ENCODE results near the gene KRT75. TPM values are rescaled to one million over a fixed set of nuclear protein-coding genes. Genes with fewer than 3 reads are reported as not detected.

Gene KRT75
- total RNA-seq, 3 donors from 2014 or later (not counting 1 experiment from before 2014, with no cell fraction given) = not detected

DNA sequence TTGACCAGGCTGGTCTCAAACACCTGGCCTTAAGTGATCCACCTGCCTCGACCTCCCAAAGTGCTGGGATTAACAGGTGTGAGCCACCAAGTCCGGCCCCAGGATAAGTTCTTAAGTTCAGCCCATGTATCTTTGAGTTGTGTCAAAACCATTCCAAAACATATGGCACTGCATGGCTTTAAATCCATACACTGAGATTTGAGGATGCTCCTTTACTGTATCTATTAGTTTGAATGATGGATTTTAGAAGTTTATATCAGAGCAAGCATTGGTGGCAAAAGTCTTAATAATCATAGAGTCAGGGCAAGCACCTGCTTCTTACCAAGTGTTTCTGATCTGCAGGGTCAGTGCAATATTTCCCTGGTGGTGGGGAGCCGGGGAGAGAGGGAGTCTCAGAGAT is 11.7 kb upstream of the KRT75 start:
- peak overlapping the region in 1 of 2 donors; percentile 32 for H3K27ac Mint-ChIP-seq
- H3K4me1 Mint-ChIP-seq = peaks cover 11 to 24% of the 10 kb centered on the region in 2 donors
- DNase-seq = no peak

GRCh38 chr12:52444647-52445595 is 10.8 kb upstream of the KRT75 start:
- H3K4me3 ChIP-seq (ENCODE audit: low read length) = no peak overlapping the region
- Mint-ChIP-seq H3K36me3 (no peaks in the 10 kb centered on the region), H3K9me3 (no peaks in the 10 kb centered on the region), H3K27me3 (ENCODE audit: low read depth in 2 of 2) (peaks cover 24 to 26% of the 10 kb centered on the region in 2 donors), H3K4me3 (no peak overlapping the region), H3K4me1 (peaks cover 11 to 24% of the 10 kb centered on the region in 2 donors), H3K27ac (no peak overlapping the region)
- ATAC-seq (no peak), DNase-seq (no peak)
- intact Hi-C loops (cut with micrococcal nuclease) = no loop called here
- no peaks in the 10 kb centered on the region for H3K9me3 ChIP-seq (ENCODE audit: control insufficient read depth, insufficient read depth, low read length)
- H3K36me3 ChIP-seq (ENCODE audit: control insufficient read depth, insufficient read depth, low read length) = no peaks in the 10 kb centered on the region
- no peak overlapping the region for H3K27ac ChIP-seq (ENCODE audit: low read length)
- peaks cover 3% of the 10 kb centered on the region for H3K27me3 ChIP-seq (ENCODE audit: control insufficient read depth, insufficient read depth, low read length)
- TF ChIP-seq, protein P1, sequence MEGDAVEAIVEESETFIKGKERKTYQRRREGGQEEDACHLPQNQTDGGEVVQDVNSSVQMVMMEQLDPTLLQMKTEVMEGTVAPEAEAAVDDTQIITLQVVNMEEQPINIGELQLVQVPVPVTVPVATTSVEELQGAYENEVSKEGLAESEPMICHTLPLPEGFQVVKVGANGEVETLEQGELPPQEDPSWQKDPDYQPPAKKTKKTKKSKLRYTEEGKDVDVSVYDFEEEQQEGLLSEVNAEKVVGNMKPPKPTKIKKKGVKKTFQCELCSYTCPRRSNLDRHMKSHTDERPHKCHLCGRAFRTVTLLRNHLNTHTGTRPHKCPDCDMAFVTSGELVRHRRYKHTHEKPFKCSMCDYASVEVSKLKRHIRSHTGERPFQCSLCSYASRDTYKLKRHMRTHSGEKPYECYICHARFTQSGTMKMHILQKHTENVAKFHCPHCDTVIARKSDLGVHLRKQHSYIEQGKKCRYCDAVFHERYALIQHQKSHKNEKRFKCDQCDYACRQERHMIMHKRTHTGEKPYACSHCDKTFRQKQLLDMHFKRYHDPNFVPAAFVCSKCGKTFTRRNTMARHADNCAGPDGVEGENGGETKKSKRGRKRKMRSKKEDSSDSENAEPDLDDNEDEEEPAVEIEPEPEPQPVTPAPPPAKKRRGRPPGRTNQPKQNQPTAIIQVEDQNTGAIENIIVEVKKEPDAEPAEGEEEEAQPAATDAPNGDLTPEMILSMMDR (IDR thresholded peaks at IDR 0.05) = no peak
- 85% methylated on average over 7 of the region's 10 CpGs for WGBS (ENCODE audit: insufficient coverage)
- no peaks in the 10 kb centered on the region for H3K4me1 ChIP-seq (ENCODE audit: control insufficient read depth, insufficient read depth, low read length)

More for the DNA sequence above, 11.7 kb upstream of the KRT75 start:
- ATAC-seq = no peak
- H3K9me3 ChIP-seq (ENCODE audit: control insufficient read depth, insufficient read depth, low read length) = no peaks in the 10 kb centered on the region
- no peak overlapping the region for H3K27ac ChIP-seq (ENCODE audit: low read length)
- no peaks in the 10 kb centered on the region for H3K36me3 Mint-ChIP-seq
- peaks cover 24 to 29% of the 10 kb centered on the region in 2 donors for H3K27me3 Mint-ChIP-seq (ENCODE audit: low read depth in 2 of 2)
- no peak overlapping the region for H3K4me3 ChIP-seq (ENCODE audit: low read length)
- H3K9me3 Mint-ChIP-seq = no peaks in the 10 kb centered on the region
- intact Hi-C loops (cut with micrococcal nuclease) = no loop called here
- H3K36me3 ChIP-seq (ENCODE audit: control insufficient read depth, insufficient read depth, low read length) = no peaks in the 10 kb centered on the region
- no peaks in the 10 kb centered on the region for H3K4me1 ChIP-seq (ENCODE audit: control insufficient read depth, insufficient read depth, low read length)
- WGBS (ENCODE audit: insufficient coverage) = 53% methylated on average over 3 of the region's 3 CpGs
- H3K27me3 ChIP-seq (ENCODE audit: control insufficient read depth, insufficient read depth, low read length) = peaks cover 3% of the 10 kb centered on the region
- TF ChIP-seq, protein P1 (IDR thresholded peaks at IDR 0.05) = no peak
- H3K4me3 Mint-ChIP-seq = no peak overlapping the region

DNA sequence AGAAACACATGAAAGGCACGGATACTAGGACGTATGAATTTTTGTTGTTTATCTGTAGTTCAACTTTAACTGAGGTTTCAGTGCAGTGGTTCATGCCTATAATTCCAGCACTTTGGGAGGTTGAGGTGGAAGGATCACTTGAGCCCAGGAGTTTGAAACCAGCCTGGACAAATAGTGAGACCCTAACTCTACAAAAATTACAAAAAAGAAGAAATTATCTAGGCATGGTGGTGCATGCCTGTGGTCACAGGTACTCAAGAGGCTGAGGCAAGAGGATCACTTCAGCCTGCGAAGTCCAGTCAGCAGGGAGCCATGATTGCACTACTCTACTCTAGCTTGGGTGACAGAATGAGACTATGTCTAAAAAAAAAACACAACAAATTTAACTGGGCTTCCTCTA is 9.8 kb upstream of the KRT75 start:
- Histone ChIP-seq H3K4me1 (ENCODE audit: control insufficient read depth, insufficient read depth, low read length) (no peaks in the 10 kb centered on the region), H3K27ac (ENCODE audit: low read length) (no peak overlapping the region), H3K4me3 (ENCODE audit: low read length) (no peak overlapping the region), H3K9me3 (ENCODE audit: control insufficient read depth, insufficient read depth, low read length) (no peaks in the 10 kb centered on the region), H3K27me3 (ENCODE audit: control insufficient read depth, insufficient read depth, low read length) (peaks cover 3% of the 10 kb centered on the region), H3K36me3 (ENCODE audit: control insufficient read depth, insufficient read depth, low read length) (no peaks in the 10 kb centered on the region)
- Mint-ChIP-seq H3K27ac (no peak overlapping the region), H3K36me3 (no peaks in the 10 kb centered on the region), H3K4me3 (no peak overlapping the region), H3K9me3 (no peaks in the 10 kb centered on the region), H3K4me1 (peaks cover 11 to 24% of the 10 kb centered on the region in 2 donors), H3K27me3 (ENCODE audit: low read depth in 2 of 2) (peaks cover 22 to 25% of the 10 kb centered on the region in 2 donors)
- 94% methylated on average over 3 of the region's 3 CpGs for WGBS (ENCODE audit: insufficient coverage)
- intact Hi-C loops (cut with micrococcal nuclease) = no loop called here
- no peak for ATAC-seq
- TF ChIP-seq, protein P1 (IDR thresholded peaks at IDR 0.05) = no peak
- DNase-seq = no peak

All from natural killer cell (primary cell).